Cardiac fibroblast (primary cell): ENCODE results near the gene SNX5.
"Not testable (repeated sequence)": the region's sequence is repeated elsewhere in the genome, so short reads cannot be mapped to it uniquely, and the experiment has no call there.

Experiments
- DNase-seq, 2 donors: peaks; one replicate each; pipeline versions ENCODE4 v3.0.0 to v3.0.0-alpha.2; 2010; ENCODE audit warnings: low read depth in 2 of 2
- H3K4me3 ChIP-seq, 2 donors: replicated peaks in 1 of 2; 1 replicate in 1 of 2; 2 replicates in 1 of 2; pipeline ENCODE4 v1.5.1; 2011; ENCODE audit warnings: low read depth in 2 of 2, low read length in 2 of 2, mild to moderate bottlenecking in 2 of 2, moderate library complexity in 1 of 2
- TF ChIP-seq, protein P1 (sequence below): IDR thresholded peaks from one replicate; pipeline ENCODE4 v1.5.1; 2011; ENCODE audit warnings: low read depth, mild to moderate bottlenecking, low read length, inconsistent platforms

The SNX5 gene

DNA sequence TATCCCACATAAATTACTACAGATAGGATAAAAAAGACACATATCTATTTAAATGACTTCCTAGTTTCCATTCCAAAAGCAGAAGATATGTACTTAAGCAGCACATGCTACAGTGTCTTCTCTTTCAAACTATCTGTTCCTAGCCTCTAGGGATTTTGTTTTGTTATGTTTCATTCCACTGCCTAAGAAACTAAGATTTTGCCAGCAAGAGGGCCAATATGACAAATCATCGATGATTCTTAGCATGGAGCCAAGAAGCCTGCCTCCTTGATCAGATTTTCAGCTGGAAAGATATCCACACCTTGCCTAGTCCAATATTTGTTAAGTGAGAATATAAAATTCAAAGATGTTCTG lies 7.0 kb downstream of the SNX5 start:
- no peak for DNase-seq
- TF ChIP-seq, protein P1, sequence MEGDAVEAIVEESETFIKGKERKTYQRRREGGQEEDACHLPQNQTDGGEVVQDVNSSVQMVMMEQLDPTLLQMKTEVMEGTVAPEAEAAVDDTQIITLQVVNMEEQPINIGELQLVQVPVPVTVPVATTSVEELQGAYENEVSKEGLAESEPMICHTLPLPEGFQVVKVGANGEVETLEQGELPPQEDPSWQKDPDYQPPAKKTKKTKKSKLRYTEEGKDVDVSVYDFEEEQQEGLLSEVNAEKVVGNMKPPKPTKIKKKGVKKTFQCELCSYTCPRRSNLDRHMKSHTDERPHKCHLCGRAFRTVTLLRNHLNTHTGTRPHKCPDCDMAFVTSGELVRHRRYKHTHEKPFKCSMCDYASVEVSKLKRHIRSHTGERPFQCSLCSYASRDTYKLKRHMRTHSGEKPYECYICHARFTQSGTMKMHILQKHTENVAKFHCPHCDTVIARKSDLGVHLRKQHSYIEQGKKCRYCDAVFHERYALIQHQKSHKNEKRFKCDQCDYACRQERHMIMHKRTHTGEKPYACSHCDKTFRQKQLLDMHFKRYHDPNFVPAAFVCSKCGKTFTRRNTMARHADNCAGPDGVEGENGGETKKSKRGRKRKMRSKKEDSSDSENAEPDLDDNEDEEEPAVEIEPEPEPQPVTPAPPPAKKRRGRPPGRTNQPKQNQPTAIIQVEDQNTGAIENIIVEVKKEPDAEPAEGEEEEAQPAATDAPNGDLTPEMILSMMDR: no peak
- H3K4me3 ChIP-seq: no peak overlapping the region

DNA sequence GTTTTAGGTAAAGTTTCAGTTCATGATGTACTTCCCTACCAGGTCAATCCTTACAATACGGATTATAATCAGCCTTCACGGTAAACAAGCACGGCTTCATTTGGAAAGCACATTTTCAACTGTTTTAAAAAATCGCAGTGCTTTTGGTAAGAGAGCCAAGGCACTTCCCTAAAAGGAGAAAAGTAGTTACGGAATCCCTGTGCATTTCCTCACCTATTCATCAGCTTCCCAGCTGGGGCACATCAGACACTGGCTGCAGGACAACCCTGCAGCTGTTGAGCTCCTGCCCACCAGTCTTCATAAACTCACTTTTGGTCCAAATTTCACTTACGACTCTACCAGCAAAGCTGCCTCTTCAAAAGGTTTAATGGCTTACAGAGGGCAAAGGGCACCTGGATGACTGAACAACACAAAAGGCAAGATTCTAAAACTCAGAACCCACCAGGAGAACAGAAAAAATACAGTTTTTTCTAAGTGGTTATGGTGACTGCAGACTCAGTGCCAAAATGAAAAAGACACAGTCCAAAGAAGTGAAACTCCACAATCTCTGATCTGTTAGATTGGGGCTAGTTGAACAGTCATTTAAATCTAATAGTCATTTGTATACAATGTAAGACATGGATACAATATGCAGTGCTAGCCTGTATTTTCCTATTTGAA lies 7.5 kb downstream of the SNX5 start:
- no peak overlapping the region for H3K4me3 ChIP-seq
- DNase-seq: peak in 1 of 2 donors; percentile 87
- TF ChIP-seq, protein P1: no peak

DNA sequence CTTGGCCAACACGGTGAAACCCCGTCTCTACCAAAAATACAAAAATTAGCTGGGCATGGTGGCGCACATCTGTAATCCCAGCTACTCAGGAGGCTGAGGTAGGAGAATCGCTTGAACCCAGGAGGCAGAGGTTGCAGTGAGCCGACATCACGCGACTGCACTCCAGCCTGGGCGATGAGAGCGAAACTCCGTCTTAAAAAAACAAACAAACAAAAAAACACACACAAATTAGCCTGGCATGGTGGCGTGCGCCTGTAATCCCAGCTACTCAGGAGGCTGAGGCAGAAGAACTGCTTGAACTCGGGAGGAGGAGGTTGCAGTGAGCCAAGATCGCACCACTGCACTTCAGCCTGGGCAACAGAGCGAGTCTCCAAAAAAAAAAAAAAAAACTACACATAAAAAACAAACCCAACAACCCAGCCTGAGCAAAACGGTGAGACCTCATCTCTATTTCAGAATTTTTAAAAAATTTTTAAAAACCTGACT lies 8.2 kb downstream of the SNX5 start:
- not testable (repeated sequence) for H3K4me3 ChIP-seq, DNase-seq

DNA sequence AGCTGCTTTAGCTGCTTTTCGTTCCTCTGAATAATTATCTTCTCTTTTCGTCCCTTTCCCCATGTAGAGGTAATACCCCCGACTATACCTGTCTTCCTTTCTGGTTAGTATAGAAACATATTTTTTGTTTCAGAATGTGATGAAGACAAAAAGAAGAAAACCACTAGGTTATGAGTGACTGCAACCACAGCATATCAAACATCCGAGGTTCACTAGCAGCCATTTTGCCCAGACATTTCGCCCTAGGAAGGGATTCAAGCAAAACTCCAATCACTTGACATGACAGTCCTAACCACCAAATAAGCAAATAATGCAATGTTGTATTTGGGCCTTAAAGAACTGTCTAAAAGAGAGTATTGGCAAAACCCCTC lies 9.4 kb downstream of the SNX5 start:
- H3K4me3 ChIP-seq: no peak overlapping the region
- TF ChIP-seq, protein P1: no peak
- DNase-seq: no peak

DNA sequence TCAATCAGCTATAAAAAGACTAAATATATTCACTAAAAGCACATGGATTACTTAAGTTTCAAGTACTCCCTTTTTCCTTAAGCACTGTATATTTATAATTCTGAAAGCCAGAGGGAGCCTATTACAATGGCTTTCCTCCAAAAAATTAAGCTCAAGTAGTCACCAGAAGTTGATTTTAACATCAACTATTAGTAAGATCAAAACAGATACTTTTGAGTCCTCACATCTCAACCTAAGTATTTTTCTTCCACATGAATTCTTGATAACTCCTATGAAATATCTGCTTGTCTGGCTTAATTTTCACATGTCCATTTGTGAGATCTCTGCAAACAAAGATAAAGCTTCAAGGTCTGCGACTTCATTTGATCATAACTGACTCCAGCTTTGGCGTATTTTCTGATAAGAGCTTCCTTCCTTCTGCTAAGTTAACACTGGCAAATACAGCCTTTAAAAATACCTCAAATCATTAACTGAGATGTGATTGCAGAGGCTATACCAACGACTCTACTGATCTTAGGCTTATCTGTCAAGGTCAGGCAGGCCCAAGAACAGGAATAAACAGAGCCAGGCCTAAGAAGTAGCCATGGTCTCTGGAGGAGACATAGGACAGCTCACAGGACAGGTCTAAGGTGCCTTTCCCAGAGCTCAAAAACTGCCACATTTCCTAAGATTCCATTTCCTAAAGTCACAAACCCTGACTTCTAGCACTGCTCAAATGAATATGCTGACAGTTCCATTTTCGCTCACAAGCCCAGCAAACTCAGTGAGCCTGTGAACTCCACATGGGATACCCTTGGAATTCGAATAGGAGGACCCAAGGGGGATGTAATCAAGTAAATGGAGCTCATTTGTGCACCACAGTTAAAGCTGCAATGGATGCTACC lies 10.0 kb downstream of the SNX5 start:
- H3K4me3 ChIP-seq: no peak overlapping the region
- TF ChIP-seq, protein P1: peak; percentile 17
- peak in 1 of 2 donors; percentile 55 for DNase-seq

DNA sequence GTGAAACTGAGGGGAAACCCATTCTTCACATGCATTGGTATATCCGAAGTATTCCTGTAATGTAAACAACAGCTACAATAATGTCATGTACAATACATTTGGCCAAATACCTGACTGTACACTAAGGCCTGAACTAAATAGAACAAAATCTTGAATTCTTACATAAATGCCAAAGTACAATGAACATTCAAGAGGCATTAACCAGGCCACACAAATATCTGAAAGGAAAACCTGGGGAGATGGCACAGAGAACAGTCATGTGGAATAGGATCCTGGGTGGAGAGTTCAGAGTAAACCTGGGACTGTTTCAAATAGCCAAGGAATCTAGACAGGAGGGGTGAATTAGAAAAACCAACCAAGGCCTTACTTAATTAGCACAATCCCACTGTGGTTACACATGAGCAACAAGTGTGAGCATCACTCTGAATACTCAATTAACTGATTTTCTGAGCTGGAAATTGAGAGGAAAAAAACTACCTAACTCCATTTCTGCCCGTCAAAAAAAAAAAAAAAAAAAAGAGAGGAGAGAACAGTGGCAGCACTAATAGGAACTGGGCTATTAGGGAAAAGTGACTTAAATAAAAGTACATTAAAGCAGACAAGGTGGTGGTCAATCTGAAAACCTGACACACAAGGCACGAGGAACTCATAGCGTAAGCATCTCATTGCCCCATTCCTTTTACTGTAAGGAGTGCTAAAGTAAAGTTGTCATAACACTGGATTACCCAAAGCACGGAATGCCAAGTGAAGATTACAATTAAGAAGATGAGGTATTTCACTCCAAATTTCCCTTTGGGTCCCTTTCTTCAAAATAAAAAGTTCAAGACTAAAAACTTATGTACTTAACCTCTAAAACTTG lies 10.9 kb downstream of the SNX5 start:
- TF ChIP-seq, protein P1: no peak
- no peak for DNase-seq
- H3K4me3 ChIP-seq: no peak overlapping the region
